ENCODE data around the gene DGLUCY. TPM values are rescaled to one million over a fixed set of nuclear protein-coding genes. Genes with fewer than 3 reads are reported as not detected.

DGLUCY gene
- total and polyA plus RNA-seq, 2 of the 8 experiments (the other 6 are each of a cell fraction or from before 2014, with no cell fraction given) = 24.9 to 31.8 TPM

GRCh38 chr14:91271639-91272038, 157.8 kb downstream of the DGLUCY start:
- H3K27me3 ChIP-seq (replicated peaks in 1 of 4; ENCODE audit: control insufficient read depth in 3 of 4, extremely low read depth in 1 of 4, insufficient read depth in 3 of 4, low read length in 3 of 4) = no peaks in the 10 kb centered on the region
- no peak overlapping the region for H2BK12ac ChIP-seq (ENCODE audit: low read depth, low read length)
- ChIA-PET CTCF (ENCODE audit: partially characterized antibody) (interaction anchor here (0.5 to 7.3 kb wide), 10 partner anchors 10 to 95 kb away, joined by 3 to 57 read pairs (median 4); no protein-coding TSS in a partner anchor), POLR2A (ENCODE audit: partially characterized antibody) (interaction anchor here (0.8 to 0.9 kb wide), 2 partner anchors 15 to 24 kb away, joined by 3 read pairs; no protein-coding TSS in a partner anchor)
- H4K20me1 ChIP-seq (replicated peaks in 1 of 2; ENCODE audit: control insufficient read depth in 1 of 2, insufficient read depth in 2 of 2, low read length in 2 of 2) = peaks cover 2 to 4% of the 10 kb centered on the region in 2 experiments
- no peak overlapping the region for H2AK5ac ChIP-seq (ENCODE audit: low read depth, low read length)
- H3K23me2 ChIP-seq (ENCODE audit: low read depth, low read length) = no peaks in the 10 kb centered on the region
- no peak overlapping the region for H2AFZ ChIP-seq (ENCODE audit: low read length)
- no peak overlapping the region for H3K14ac ChIP-seq (ENCODE audit: insufficient read length)
- no peak overlapping the region for H2BK15ac ChIP-seq (ENCODE audit: low read length)
- no peak overlapping the region for H3K4me2 ChIP-seq (ENCODE audit: insufficient read depth in 1 of 2, low read depth in 2 of 2, low read length in 2 of 2)
- H3K79me2 ChIP-seq (ENCODE audit: control insufficient read depth in 1 of 2, insufficient read depth in 2 of 2, low read length in 2 of 2) = no peaks in the 10 kb centered on the region
- no peaks in the 10 kb centered on the region for H3K79me1 ChIP-seq (ENCODE audit: low read depth, low read length)
- no peak overlapping the region for H2BK120ac ChIP-seq (replicated peaks; ENCODE audit: low read depth, low read length)
- H3K9ac ChIP-seq (replicated peaks in 1 of 4; ENCODE audit: extremely low read depth in 1 of 4, low read depth in 3 of 4, low read length in 3 of 4) = no peak overlapping the region
- WGBS, 2 experiments (ENCODE audit: extremely low coverage in 1 of 2, insufficient coverage in 1 of 2, insufficient read length in 1 of 2, insufficient replicate concordance in 2 of 2, low coverage in 1 of 2, low lambda C conversion rate in 2 of 2, missing lambda C conversion rate in 1 of 2) = 93% methylated on average over 9 of the region's 9 CpGs; no CpG with 5 or more reads in 1 of the 2 experiments
- no peaks in the 10 kb centered on the region for H3K9me3 ChIP-seq (ENCODE audit: insufficient read depth in 2 of 2, low read depth in 1 of 2, low read length in 1 of 2)
- H3K4me3 ChIP-seq (ENCODE audit: extremely low read depth in 1 of 4, insufficient read depth in 2 of 4, low read depth in 3 of 4, low read length in 4 of 4) = no peak overlapping the region
- H4K8ac ChIP-seq (ENCODE audit: extremely low read depth, insufficient read depth, low read length) = no peak overlapping the region
- no peak overlapping the region for H3K18ac ChIP-seq (ENCODE audit: extremely low read depth, low read length)
- no peak overlapping the region for H3K27ac ChIP-seq (ENCODE audit: low read depth, low read length)
- no peak overlapping the region for H3K23ac ChIP-seq (ENCODE audit: insufficient read length)
- H4K5ac ChIP-seq (ENCODE audit: insufficient read length, low read depth, low read length) = no peak overlapping the region
- no peak overlapping the region for H3K4ac ChIP-seq (replicated peaks; ENCODE audit: insufficient read length, low read depth, low read length)
- no peak for TF ChIP-seq CEBPB (IDR thresholded peaks at IDR 0.05; ENCODE audit: low read depth, low read length)
- no peak for TF ChIP-seq MAFK (IDR thresholded peaks at IDR 0.05; ENCODE audit: low read depth, low read length)
- TF ChIP-seq CHD2 (IDR thresholded peaks at IDR 0.05; ENCODE audit: low read length) = no peak
- no peak for TF ChIP-seq SIRT6 (IDR thresholded peaks at IDR 0.05; ENCODE audit: low read length)
- TF ChIP-seq SUZ12 (IDR thresholded peaks at IDR 0.05; ENCODE audit: low read length) = no peak
- no peak for TF ChIP-seq USF2 (IDR thresholded peaks at IDR 0.05; ENCODE audit: low read length)
- TF ChIP-seq EZH2 (IDR thresholded peaks at IDR 0.05; ENCODE audit: low read depth, low read length, severe bottlenecking) = no peak
- TF ChIP-seq EP300 (IDR thresholded peaks at IDR 0.05; ENCODE audit: borderline replicate concordance in 1 of 2, low read depth in 2 of 2, low read length in 2 of 2) = no peak
- no peak for TF ChIP-seq MAX (IDR thresholded peaks at IDR 0.05)
- no peak overlapping the region for H2BK20ac ChIP-seq (ENCODE audit: low read length)
- H2BK5ac ChIP-seq (ENCODE audit: low read depth, low read length) = no peak overlapping the region
- peaks cover 0 to 26% (median 11%) of the 10 kb centered on the region in 4 experiments; a peak in 7 of 8 replicates for H3K36me3 ChIP-seq (ENCODE audit: control insufficient read depth in 2 of 4, insufficient read depth in 4 of 4, low read length in 3 of 4)
- H4K91ac ChIP-seq (replicated peaks; ENCODE audit: insufficient read length, low read length) = no peak overlapping the region
- DNase-seq (ENCODE audit: low read depth in 1 of 2, low spot score in 2 of 2) (no peak), FAIRE-seq (no peak)
- H3K4me1 ChIP-seq (replicated peaks in 1 of 4; ENCODE audit: control insufficient read depth in 3 of 4, insufficient read depth in 4 of 4, low read length in 3 of 4) = no peaks in the 10 kb centered on the region
- no peak overlapping the region for H3K56ac ChIP-seq (replicated peaks; ENCODE audit: insufficient read length, low read depth, low read length)
